HCT116 (cell line): ENCODE results near the gene LMOD1.

Experiments used
- CTCF ChIP-seq, 3 experiments: fragments of 200-600 bp in 1 of 3; sonication (generic) in 1 of 3; IDR thresholded peaks in 2 of 3; conservative IDR thresholded peaks in 1 of 3; 2 replicates each; pipeline ENCODE4 v1.5.1; 2012 to 2017; ENCODE audit warnings: low read depth in 2 of 3, low read length in 2 of 3, antibody characterized with exemption in 1 of 3, borderline replicate concordance in 1 of 3, control low read depth in 1 of 3, mild to moderate bottlenecking in 1 of 3, mixed read lengths in 1 of 3, mixed run types in 1 of 3, moderate library complexity in 1 of 3; ENCODE audit not compliant: insufficient read depth in 1 of 3
- EZH2phosphoT487 ChIP-seq: fragments of 200-600 bp; IDR thresholded peaks from 2 replicates; pipeline ENCODE4 v1.6.1; 2018; ENCODE audit warnings: antibody characterized with exemption, borderline replicate concordance
- POLR2A ChIP-seq: IDR thresholded peaks from 2 replicates; pipeline ENCODE4 v1.7.0; 2011; ENCODE audit warnings: borderline replicate concordance; ENCODE audit not compliant: insufficient read depth, insufficient read length; ENCODE audit errors: extremely low read depth
- POLR2AphosphoS5 ChIP-seq: IDR thresholded peaks from 2 replicates; pipeline ENCODE4 v1.6.1; 2011; ENCODE audit warnings: mild to moderate bottlenecking, low read depth, low read length, moderate library complexity

DNA sequence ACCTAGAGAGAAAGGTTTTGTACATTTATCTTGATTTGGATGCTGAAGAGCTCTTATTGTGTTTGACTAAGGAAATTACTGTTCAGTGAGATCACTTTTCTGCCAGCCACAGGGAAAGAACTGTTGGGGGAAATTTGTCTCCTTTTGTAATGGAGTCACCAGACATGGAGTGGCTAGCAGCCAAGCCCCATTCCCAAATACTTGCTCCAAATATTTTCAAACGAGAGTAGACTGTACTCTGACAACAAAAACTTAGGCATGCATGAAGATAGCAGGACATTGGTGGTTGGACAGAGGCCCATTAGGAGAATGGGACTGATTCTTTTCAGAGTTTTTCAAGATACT lies 96.3 kb downstream of the LMOD1 start:
- no peak for TF ChIP-seq POLR2A
- no peak for TF ChIP-seq CTCF (IDR thresholded peaks at IDR 0.05 in 2 of 3, conservative IDR thresholded peaks at IDR 0.05 in 1 of 3; ENCODE audit: borderline replicate concordance in 1 of 3, insufficient read depth in 1 of 3, low read depth in 2 of 3, low read length in 2 of 3)
- no peak for TF ChIP-seq EZH2phosphoT487
- no peak for TF ChIP-seq POLR2AphosphoS5
